Esophagus squamous epithelium (tissue), 4 donors: ENCODE data around the gene SH3RF2.

ENCODE experiments used
- POLR2A ChIP-seq, 4 donors: fragments of 450-650 bp; IDR thresholded peaks; one replicate each; pipeline ENCODE4 v1.6.1; 2017; ENCODE audit warnings: antibody characterized with exemption in 4 of 4, mild to moderate bottlenecking in 4 of 4, moderate library complexity in 3 of 4
- TF ChIP-seq, protein P1 (sequence below), 6 experiments: fragments of 450-650 bp in 4 of 6; fragments of 200-600 bp in 2 of 6; sonication (generic) in 2 of 6; IDR thresholded peaks; one replicate each; pipeline ENCODE4 v1.5.1; 2016 to 2019; ENCODE audit warnings: antibody characterized with exemption in 6 of 6, mild to moderate bottlenecking in 4 of 6, moderate library complexity in 4 of 6

DNA sequence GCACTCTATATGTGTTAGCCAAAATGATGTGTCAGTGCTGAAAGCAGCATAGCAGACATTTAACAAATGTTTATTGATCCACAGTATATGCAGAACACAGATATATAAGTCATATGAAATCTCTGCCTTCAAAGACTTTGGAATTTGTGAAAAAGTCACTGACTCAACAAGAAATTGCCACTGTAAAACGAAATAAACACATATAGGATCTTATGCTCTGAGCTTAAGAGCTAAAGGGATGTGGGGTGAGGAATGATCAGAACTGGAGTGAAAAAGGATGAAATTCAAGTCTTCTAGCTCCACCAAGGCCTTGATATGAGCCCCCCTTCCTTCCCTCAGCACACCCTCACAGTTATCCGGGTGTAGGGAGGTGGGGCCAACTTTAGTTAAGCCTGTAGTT, 119.1 kb downstream of the SH3RF2 start:
- TF ChIP-seq POLR2A (IDR thresholded peaks at IDR 0.05) = no peak
- TF ChIP-seq, protein P1, sequence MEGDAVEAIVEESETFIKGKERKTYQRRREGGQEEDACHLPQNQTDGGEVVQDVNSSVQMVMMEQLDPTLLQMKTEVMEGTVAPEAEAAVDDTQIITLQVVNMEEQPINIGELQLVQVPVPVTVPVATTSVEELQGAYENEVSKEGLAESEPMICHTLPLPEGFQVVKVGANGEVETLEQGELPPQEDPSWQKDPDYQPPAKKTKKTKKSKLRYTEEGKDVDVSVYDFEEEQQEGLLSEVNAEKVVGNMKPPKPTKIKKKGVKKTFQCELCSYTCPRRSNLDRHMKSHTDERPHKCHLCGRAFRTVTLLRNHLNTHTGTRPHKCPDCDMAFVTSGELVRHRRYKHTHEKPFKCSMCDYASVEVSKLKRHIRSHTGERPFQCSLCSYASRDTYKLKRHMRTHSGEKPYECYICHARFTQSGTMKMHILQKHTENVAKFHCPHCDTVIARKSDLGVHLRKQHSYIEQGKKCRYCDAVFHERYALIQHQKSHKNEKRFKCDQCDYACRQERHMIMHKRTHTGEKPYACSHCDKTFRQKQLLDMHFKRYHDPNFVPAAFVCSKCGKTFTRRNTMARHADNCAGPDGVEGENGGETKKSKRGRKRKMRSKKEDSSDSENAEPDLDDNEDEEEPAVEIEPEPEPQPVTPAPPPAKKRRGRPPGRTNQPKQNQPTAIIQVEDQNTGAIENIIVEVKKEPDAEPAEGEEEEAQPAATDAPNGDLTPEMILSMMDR (IDR thresholded peaks at IDR 0.05) = no peak
